Trophoblast cell (in vitro differentiated cells and primary cell): ENCODE results near the gene TRMT61A.
"Not testable (repeated sequence)": the region's sequence is repeated elsewhere in the genome, so short reads cannot be mapped to it uniquely, and the experiment has no call there.

ENCODE experiments used
- DNase-seq, 2 donors: peaks; one replicate each; pipeline ENCODE4 v3.0.0-alpha.2; 2016
- H2AFZ ChIP-seq: 2 replicates; pipeline ENCODE4 v1.6.1; 2013; ENCODE audit warnings: low read length, moderate library complexity, mild to moderate bottlenecking; ENCODE audit not compliant: insufficient read depth, poor library complexity
- H2AK5ac ChIP-seq: 2 replicates; pipeline ENCODE4 v1.6.1; 2013; ENCODE audit warnings: mild to moderate bottlenecking, low read length
- H2BK120ac ChIP-seq: 2 replicates; pipeline ENCODE4 v1.6.1; 2013; ENCODE audit warnings: low read length, mild to moderate bottlenecking, moderate library complexity; ENCODE audit not compliant: insufficient read depth, poor library complexity
- H2BK12ac ChIP-seq: 2 replicates; pipeline ENCODE4 v1.6.1; 2013; ENCODE audit warnings: mild to moderate bottlenecking, low read length, moderate library complexity
- H2BK5ac ChIP-seq: 2 replicates; pipeline ENCODE4 v1.6.1; 2013; ENCODE audit warnings: low read length, low read depth, moderate library complexity, mild to moderate bottlenecking; ENCODE audit not compliant: poor library complexity
- H3K14ac ChIP-seq: 2 replicates; pipeline ENCODE4 v1.6.1; 2013; ENCODE audit warnings: mild to moderate bottlenecking, low read length
- H3K18ac ChIP-seq: 2 replicates; pipeline ENCODE4 v1.6.1; 2013; ENCODE audit warnings: mild to moderate bottlenecking, low read length
- H3K23ac ChIP-seq: 2 replicates; pipeline ENCODE4 v1.6.1; 2013; ENCODE audit warnings: low read length
- H3K27ac ChIP-seq: 2 replicates; pipeline ENCODE4 v1.5.1; 2013; ENCODE audit warnings: low read depth, mild to moderate bottlenecking, inconsistent platforms, low read length, moderate library complexity
- H3K27me3 ChIP-seq: 2 replicates; pipeline ENCODE4 v1.6.1; 2013; ENCODE audit warnings: inconsistent platforms, mild to moderate bottlenecking, low read length, moderate library complexity; ENCODE audit not compliant: insufficient read depth
- H3K36me3 ChIP-seq, 2 experiments: 1 replicate in 1 of 2; 2 replicates in 1 of 2; pipeline ENCODE4 v1.6.1; 2013; ENCODE audit warnings: low read length in 2 of 2, mild to moderate bottlenecking in 2 of 2, moderate library complexity in 1 of 2; ENCODE audit not compliant: insufficient read depth in 2 of 2, control insufficient read depth in 1 of 2
- H3K4ac ChIP-seq: 2 replicates; pipeline ENCODE4 v1.6.1; 2013; ENCODE audit warnings: low read depth, mild to moderate bottlenecking, low read length, moderate library complexity
- H3K4me1 ChIP-seq, 2 experiments: 1 replicate in 1 of 2; 2 replicates in 1 of 2; pipeline ENCODE4 v1.6.1; 2013; ENCODE audit warnings: low read length in 2 of 2, mild to moderate bottlenecking in 2 of 2, moderate library complexity in 1 of 2; ENCODE audit not compliant: insufficient read depth in 2 of 2, control insufficient read depth in 1 of 2
- H3K4me2 ChIP-seq: 2 replicates; pipeline ENCODE4 v1.6.1; 2013; ENCODE audit warnings: inconsistent platforms, mild to moderate bottlenecking, low read length, moderate library complexity
- H3K4me3 ChIP-seq: 2 replicates; pipeline ENCODE4 v1.5.1; 2013; ENCODE audit warnings: mild to moderate bottlenecking, low read depth, low read length, inconsistent platforms
- H3K79me1 ChIP-seq: one replicate; pipeline ENCODE4 v1.6.1; 2013; ENCODE audit warnings: low read length
- H3K79me2 ChIP-seq: 2 replicates; pipeline ENCODE4 v1.6.1; 2013; ENCODE audit warnings: low read length, mild to moderate bottlenecking; ENCODE audit not compliant: control insufficient read depth, insufficient read depth, poor library complexity
- H3K9ac ChIP-seq: 2 replicates; pipeline ENCODE4 v1.6.1; 2013; ENCODE audit warnings: mild to moderate bottlenecking, low read length
- H3K9me3 ChIP-seq: 2 replicates; pipeline ENCODE4 v1.6.1; 2013; ENCODE audit warnings: low read depth, mild to moderate bottlenecking, control low read depth, inconsistent platforms, low read length; ENCODE audit not compliant: insufficient read depth
- H4K12ac ChIP-seq: 2 replicates; pipeline ENCODE4 v1.6.1; 2013; ENCODE audit warnings: low read depth, mild to moderate bottlenecking, low read length, moderate library complexity
- H4K8ac ChIP-seq: 2 replicates; pipeline ENCODE4 v1.6.1; 2013; ENCODE audit warnings: low read depth, mild to moderate bottlenecking, low read length, moderate library complexity
- H4K91ac ChIP-seq: one replicate; pipeline ENCODE4 v1.6.1; 2013; ENCODE audit warnings: low read depth, mild to moderate bottlenecking, low read length, moderate library complexity
- WGBS: extraction: QIAGEN DNeasy Blood & Tissue Kit; methylation state at CpG from one replicate; pipeline ENCODE4 v1.1.7; 2013; ENCODE audit warnings: missing lambda C conversion rate; ENCODE audit not compliant: insufficient read length, insufficient coverage; ENCODE audit errors: extremely low coverage; 5-methylcytosine and 5-hydroxymethylcytosine counted together

The TRMT61A gene

DNA sequence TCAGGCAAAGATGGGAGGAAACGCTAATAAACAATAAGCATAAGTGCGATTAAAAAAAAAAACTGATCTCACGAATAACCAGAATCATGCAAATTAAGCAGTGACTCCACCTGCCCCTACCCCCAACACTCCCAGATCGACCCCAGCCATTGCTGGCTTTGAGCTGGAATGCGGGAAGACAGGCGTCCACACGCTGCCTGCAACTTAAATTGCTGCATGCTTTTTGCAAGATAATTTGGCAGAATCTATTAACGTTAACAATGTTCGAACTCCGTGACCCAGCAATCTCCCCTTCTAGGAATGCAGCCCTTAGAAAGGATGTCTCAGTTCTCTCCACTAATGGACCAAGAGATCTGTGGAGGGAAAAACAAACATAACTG, 5.4 kb upstream of the TRMT61A start:
- no CpG with 5 or more reads among the region's 10 CpGs for WGBS
- H3K4me2 ChIP-seq: peak overlapping the region; percentile 83
- no peak overlapping the region for H2BK120ac ChIP-seq
- peak in 1 of 2 donors; percentile 5 for DNase-seq
- H3K36me3 ChIP-seq: peaks cover 0 to 2% of the 10 kb centered on the region in 2 experiments
- H2AK5ac ChIP-seq: no peak overlapping the region
- H3K23ac ChIP-seq: no peak overlapping the region
- H3K79me1 ChIP-seq: peaks cover under 1% of the 10 kb centered on the region
- no peak overlapping the region for H4K8ac ChIP-seq
- H3K9ac ChIP-seq: no peak overlapping the region
- H4K91ac ChIP-seq: no peak overlapping the region
- no peak overlapping the region for H4K12ac ChIP-seq
- no peak overlapping the region for H2BK12ac ChIP-seq
- H3K27me3 ChIP-seq: peaks cover 27% of the 10 kb centered on the region
- H3K4ac ChIP-seq: no peak overlapping the region
- peaks cover 4% of the 10 kb centered on the region for H3K9me3 ChIP-seq
- peaks cover 20 to 21% of the 10 kb centered on the region in 2 experiments for H3K4me1 ChIP-seq
- H3K14ac ChIP-seq: no peak overlapping the region
- no peak overlapping the region for H2BK5ac ChIP-seq
- peaks cover 2% of the 10 kb centered on the region for H3K79me2 ChIP-seq
- no peak overlapping the region for H3K27ac ChIP-seq
- H3K4me3 ChIP-seq: no peak overlapping the region
- no peak overlapping the region for H3K18ac ChIP-seq
- H2AFZ ChIP-seq: no peak overlapping the region

- Histone ChIP-seq H3K4me1 (peaks cover 21 to 22% of the 10 kb centered on the region in 2 experiments), H3K9ac (no peak overlapping the region), H3K18ac (no peak overlapping the region), H3K4ac (no peak overlapping the region), H2BK120ac (no peak overlapping the region), H3K79me1 (peaks cover 4% of the 10 kb centered on the region), H2BK12ac (no peak overlapping the region), H3K9me3 (peaks cover 4% of the 10 kb centered on the region), H3K4me3 (no peak overlapping the region), H3K79me2 (peaks cover 6% of the 10 kb centered on the region), H3K14ac (no peak overlapping the region), H3K36me3 (peaks cover 0 to 2% of the 10 kb centered on the region in 2 experiments), H4K8ac (no peak overlapping the region), H3K23ac (no peak overlapping the region), H4K12ac (no peak overlapping the region), H3K4me2 (no peak overlapping the region), H4K91ac (no peak overlapping the region), H2BK5ac (no peak overlapping the region), H3K27me3 (peaks cover 27% of the 10 kb centered on the region), H3K27ac (no peak overlapping the region), H2AK5ac (no peak overlapping the region), H2AFZ (no peak overlapping the region)
- no CpG with 5 or more reads among the region's 12 CpGs for WGBS
- no peak for DNase-seq
Observed at GRCh38 chr14:103524002-103524935, 4.7 kb upstream of the TRMT61A start.

DNA sequence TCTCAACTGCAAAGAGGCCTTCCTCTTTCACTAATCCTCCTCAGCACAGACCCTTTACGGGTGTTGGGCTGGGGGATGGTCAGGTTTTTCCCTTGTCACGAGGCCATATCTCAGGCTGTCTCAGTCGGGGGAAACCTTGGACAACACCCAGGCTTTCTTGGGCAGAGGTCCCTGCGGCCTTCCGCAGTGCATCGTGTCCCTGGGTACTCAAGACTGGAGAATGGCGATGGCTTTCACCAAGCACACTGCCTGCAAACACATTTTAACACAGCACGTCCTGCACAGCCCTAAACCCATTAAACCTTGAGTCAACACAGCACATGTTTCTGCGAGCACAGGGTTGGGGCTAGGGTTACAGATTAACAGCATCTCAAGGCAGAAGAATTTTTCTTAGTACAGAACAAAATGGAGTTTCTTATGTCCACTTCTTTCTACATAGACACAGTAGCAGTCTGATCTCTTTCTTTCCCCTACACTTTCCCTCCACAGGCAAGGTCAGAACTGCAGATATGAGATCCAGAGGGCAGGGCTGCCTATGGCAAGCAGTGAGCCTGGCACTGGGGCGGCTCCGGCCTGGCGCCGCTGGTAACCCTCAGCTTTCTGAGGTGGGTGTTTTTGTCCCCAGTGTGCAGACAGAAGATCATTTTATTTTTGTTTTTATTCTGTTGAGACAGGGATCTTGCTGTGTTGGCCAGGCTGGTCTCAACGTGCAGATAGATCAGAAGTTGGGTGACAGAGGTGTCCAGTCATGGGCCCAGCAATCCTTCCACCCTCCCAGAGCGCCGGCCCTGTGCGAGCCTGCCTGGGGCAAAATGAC, 3.4 kb upstream of the TRMT61A start:
- not testable (repeated sequence) for H4K8ac ChIP-seq, H3K23ac ChIP-seq, H2AFZ ChIP-seq, DNase-seq, H3K4me2 ChIP-seq, H3K9ac ChIP-seq, H3K36me3 ChIP-seq, H2BK12ac ChIP-seq, H2BK5ac ChIP-seq, H3K4ac ChIP-seq, H3K9me3 ChIP-seq, H3K4me3 ChIP-seq, H4K91ac ChIP-seq, H3K14ac ChIP-seq, H2AK5ac ChIP-seq, H4K12ac ChIP-seq, H3K79me2 ChIP-seq, H3K18ac ChIP-seq, H3K27ac ChIP-seq, H2BK120ac ChIP-seq, H3K79me1 ChIP-seq
- peaks cover 27% of the 10 kb centered on the region for H3K27me3 ChIP-seq
- peaks cover 26 to 30% of the 10 kb centered on the region in 2 experiments for H3K4me1 ChIP-seq
- WGBS: no CpG with 5 or more reads among the region's 17 CpGs

DNA sequence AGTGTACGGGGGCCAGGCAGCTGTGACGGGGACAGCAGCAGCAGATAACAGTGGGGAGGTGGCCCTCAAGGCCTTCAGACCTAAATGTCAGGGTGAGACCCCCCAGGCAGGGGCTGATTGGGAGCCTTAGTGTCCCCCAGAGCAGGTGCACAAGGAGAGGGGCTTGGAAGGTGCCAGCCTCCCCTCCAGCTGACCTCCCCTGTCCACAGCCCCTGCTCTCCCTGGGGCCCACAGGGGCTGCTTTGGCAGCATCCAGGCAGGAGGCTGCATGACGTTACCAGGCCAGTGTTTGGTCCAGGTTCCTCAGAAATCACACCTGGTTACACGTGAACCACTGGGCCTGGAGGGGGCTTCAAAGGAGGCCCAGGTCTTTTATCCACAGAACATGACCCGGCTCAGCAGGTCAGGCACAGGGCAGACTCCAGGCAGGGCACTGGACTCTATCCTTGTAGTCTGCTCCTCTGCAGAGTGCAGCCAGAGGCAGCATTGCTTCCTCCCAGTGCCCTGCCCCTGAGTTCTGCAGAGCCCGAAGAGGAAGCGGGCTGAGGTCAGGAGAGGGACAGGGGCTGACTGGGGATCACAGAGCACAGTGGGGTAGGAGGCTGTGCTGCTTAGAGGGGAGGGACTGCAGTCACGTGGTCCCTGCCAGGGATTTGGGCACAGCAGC, 2.6 kb upstream of the TRMT61A start:
- Histone ChIP-seq H3K23ac (no peak overlapping the region), H3K18ac (no peak overlapping the region), H4K12ac (no peak overlapping the region), H3K27ac (no peak overlapping the region), H4K8ac (no peak overlapping the region), H3K4me3 (no peak overlapping the region), H3K79me2 (peaks cover 6% of the 10 kb centered on the region), H3K27me3 (peaks cover 27% of the 10 kb centered on the region), H2BK12ac (no peak overlapping the region), H3K4me1 (peaks cover 26% of the 10 kb centered on the region in 2 experiments), H3K36me3 (no peaks in the 10 kb centered on the region), H3K4ac (no peak overlapping the region), H2AK5ac (no peak overlapping the region), H4K91ac (no peak overlapping the region), H3K79me1 (peaks cover 4% of the 10 kb centered on the region), H3K14ac (no peak overlapping the region), H3K9ac (no peak overlapping the region), H2AFZ (no peak overlapping the region), H3K9me3 (peaks cover 4% of the 10 kb centered on the region), H3K4me2 (no peak overlapping the region), H2BK5ac (no peak overlapping the region), H2BK120ac (no peak overlapping the region)
- WGBS: no CpG with 5 or more reads among the region's 8 CpGs
- no peak for DNase-seq
